Stimulated activated naive CD8-positive, alpha-beta T cell treated with anti-CD3 and anti-CD28 coated beads, Interleukin-15, amount 100 ng/mL, for 72 hours (primary cell): ENCODE data around the gene TREML4.
"Not testable (repeated sequence)": the region's sequence is repeated elsewhere in the genome, so short reads cannot be mapped to it uniquely, and the experiment has no call there.

Source experiments
- ATAC-seq: fragments of 150-1000 bp; cut with Tn5 transposase; 2 replicates; pipeline ENCODE4 v1.10.0; 2021; ENCODE audit warnings: mild to moderate bottlenecking, moderate library complexity
- DNase-seq, 2 donors: peaks; one replicate each; pipeline ENCODE4 v3.0.0; 2021 to 2022
- H3K27ac Mint-ChIP-seq, 2 donors: one replicate each; pipeline ENCODE4 v1.8.0; 2022; ENCODE audit warnings: mild to moderate bottlenecking in 2 of 2, mixed read lengths in 2 of 2, moderate library complexity in 2 of 2
- H3K27me3 Mint-ChIP-seq: one replicate; pipeline ENCODE4 v1.8.0; 2022; ENCODE audit warnings: mixed read lengths
- H3K4me1 Mint-ChIP-seq: one replicate; pipeline ENCODE4 v1.8.0; 2022; ENCODE audit warnings: mild to moderate bottlenecking, mixed read lengths
- H3K4me3 Mint-ChIP-seq, 2 donors: one replicate each; pipeline ENCODE4 v1.8.0; 2022; ENCODE audit warnings: mild to moderate bottlenecking in 2 of 2, mixed read lengths in 2 of 2, moderate library complexity in 1 of 2
- H3K9me3 Mint-ChIP-seq, 2 donors: one replicate each; pipeline ENCODE4 v1.8.0; 2022; ENCODE audit warnings: mixed read lengths in 2 of 2

TREML4 gene, protein sequence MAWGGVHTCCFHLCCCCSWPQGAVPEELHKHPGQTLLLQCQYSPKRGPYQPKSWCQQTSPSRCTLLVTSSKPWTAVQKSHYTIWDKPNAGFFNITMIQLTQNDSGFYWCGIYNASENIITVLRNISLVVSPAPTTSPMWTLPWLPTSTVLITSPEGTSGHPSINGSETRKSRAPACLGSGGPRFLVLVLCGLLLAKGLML

DNA sequence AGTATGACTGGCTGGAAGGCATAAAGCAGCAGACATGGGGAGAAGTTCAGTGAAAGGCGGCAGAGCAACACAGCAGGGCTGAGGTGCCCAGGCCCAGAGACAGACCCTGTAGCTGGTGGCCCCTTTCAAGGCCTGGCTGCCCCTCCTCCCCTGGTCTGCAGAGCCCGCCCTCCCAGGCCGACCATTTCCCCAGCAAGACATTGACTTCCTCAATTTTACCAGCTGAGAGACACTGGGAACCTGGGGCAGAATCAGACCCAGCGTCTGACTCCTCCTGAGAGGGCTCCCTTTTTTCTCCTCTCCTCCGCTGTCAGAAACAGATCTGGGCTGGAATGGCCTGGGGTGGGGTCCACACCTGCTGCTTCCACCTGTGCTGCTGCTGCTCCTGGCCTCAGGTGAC lies at the start of gene TREML4:
Gene TREML4 (plus strand): TSS at position 254 of the 400 bp plus-strand sequence. CDS start 79 bp downstream, at position 333.
- DNase-seq = no peak
- Mint-ChIP-seq H3K4me1 (no peaks in the 10 kb centered on the region), H3K4me3 (no peak within 1 kb of the TSS), H3K27me3 (peaks cover 8% of the 10 kb centered on the region), H3K9me3 (no peaks in the 10 kb centered on the region), H3K27ac (peak within 1 kb of the TSS in 1 of 2 donors; percentile 84)
- no peak for ATAC-seq

DNA sequence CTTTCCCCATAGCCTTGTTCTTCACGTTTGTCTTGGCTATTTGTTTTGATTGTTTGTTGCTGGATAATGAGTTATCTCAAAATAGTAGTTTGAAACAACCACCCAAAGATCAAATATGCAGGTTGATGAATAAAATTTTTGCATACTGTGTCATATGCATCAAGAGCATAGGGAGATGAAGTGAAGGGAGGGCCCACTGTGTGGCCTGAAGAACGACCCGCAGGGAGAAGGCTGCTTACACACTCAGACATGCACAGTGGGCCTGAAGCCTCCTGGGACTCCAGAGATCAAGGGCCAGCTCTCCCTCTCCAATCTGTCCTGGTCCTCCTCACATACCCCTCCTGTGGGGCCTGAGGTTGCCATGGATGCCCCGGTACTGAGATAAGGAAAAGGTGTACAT lies 49.0 kb upstream of the TREML4 start:
- no peak for ATAC-seq
- H3K9me3 Mint-ChIP-seq = no peaks in the 10 kb centered on the region
- DNase-seq = no peak
- H3K27ac Mint-ChIP-seq = no peak overlapping the region
- H3K4me3 Mint-ChIP-seq = no peak overlapping the region
- peaks cover 15% of the 10 kb centered on the region for H3K4me1 Mint-ChIP-seq
- H3K27me3 Mint-ChIP-seq = no peaks in the 10 kb centered on the region

DNA sequence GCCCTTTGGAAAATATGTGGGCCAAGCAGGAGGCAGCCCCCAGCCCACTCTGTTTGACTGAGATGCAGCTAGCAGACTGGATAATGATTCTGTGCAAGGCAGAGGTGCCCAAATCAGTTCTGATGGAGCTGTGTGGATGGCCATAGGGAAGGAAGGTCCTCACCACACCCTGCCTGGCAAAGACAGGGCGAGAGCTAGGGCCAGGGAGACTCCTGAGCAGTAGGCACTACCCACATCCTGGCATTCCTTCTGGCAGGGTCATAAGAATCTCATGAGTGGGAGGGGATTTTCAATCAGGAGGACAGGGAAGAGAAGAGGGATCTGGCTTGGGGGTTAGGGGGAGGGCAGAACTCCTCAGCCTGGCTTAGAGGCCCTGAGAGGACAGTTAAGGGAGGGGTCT lies 46.6 kb upstream of the TREML4 start:
- Mint-ChIP-seq H3K27me3 (no peaks in the 10 kb centered on the region), H3K27ac (no peak overlapping the region), H3K4me3 (no peak overlapping the region), H3K4me1 (peaks cover 31% of the 10 kb centered on the region), H3K9me3 (no peaks in the 10 kb centered on the region)
- DNase-seq (no peak), ATAC-seq (no peak)

DNA sequence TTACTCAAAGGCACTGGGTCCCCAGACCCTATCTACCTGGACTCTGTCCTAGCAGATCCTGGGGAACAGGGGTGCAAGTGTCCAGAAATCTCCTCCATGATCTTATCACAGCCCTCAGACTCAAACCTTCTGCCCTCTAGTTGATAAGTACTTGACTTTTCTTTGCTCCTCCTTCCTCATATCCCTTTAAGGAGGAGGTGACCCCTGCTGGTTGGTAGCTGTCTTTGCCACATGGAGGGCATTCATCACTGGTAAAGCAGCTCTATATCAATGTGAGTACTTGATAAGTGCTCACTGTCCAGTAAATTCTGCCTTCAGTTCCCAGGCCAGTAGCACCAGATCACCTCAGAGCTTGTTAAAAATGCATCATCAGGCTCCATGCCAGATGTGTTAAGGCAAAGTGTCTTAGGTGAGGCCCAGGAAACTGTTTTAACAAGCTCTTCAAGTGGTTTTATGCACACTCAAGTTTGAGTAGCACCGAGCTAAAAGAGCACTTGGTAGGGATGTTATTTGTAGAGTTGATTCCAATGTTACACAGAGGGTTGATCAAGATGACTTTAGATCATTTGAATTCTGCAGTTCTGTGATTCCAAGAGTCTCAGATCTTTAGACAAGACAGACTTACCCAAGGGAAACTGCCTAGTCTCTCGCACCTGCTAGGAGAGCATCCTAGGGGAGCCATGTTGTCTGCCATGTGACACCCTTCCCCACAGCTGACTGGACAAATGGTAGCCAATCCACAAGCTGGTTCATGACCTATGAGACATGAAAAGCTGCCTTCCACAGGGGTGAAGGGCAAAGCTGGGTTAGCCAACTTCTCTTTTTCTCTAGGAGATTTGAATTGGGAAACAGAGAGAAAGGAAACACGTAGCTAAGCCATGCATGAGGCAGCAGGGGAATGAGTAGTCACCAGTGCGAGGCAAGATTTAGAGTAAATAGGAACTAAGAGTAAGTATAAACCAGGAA lies 45.8 kb upstream of the TREML4 start:
- Mint-ChIP-seq H3K27ac (no peak overlapping the region), H3K4me3 (no peak overlapping the region), H3K27me3 (no peaks in the 10 kb centered on the region), H3K9me3 (no peaks in the 10 kb centered on the region), H3K4me1 (peaks cover 32% of the 10 kb centered on the region)
- ATAC-seq (peak; percentile 95), DNase-seq (peak; percentile 45 to 59)

DNA sequence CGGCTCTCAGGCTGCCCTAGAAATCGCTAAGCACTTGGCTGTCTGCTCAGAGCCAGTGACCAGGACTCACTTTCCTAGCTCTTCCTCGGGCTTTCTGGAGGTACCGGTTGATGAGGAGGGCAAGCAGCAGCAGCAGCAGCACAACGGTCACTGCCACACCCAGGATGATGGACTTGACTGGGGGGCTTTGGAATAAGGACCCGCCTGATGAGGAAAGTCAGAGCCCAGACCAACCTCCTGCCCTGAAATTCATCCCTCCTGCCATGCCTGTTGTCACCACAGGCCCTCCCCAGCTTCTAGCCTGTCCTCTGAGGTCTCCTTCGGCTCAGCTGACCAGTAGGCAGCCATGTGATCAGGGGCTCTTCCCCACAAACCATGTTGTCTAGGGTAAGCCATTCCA lies 43.4 kb upstream of the TREML4 start:
- ATAC-seq (no peak), DNase-seq (no peak)
- Mint-ChIP-seq H3K4me1 (peaks cover 38% of the 10 kb centered on the region), H3K27ac (no peak overlapping the region), H3K4me3 (no peak overlapping the region), H3K9me3 (peaks cover 5 to 6% of the 10 kb centered on the region in 2 donors), H3K27me3 (no peaks in the 10 kb centered on the region)

DNA sequence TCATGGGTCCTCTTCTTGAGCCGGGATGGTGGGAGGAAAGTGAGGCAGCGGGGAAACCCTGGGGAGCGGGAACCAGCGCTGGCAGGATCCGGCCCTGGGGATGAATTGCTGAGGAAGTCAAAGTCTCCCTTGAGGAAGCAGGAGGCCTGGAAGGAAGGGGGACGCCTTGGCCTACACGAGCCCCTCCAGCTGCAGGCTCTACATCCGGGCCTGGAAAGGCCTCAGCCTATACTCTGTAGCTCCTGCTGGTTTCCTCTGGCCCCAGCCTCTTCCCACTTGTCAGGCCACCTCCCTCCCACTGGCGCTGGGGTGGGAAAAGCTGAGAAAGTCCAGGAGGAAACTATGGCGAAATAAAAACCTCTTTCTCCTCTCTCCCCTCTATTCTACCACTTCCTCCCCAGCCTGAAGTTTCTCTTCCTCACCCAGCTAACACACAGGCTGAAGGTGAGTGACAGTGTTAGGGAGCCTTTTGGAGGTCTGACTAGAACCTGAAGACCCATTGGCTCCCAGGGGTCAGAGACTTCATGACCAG lies 42.1 kb upstream of the TREML4 start:
- Mint-ChIP-seq H3K4me1 (peaks cover 38% of the 10 kb centered on the region), H3K27ac (peak overlapping the region; percentile 29 to 36), H3K9me3 (peaks cover 5 to 12% of the 10 kb centered on the region in 2 donors), H3K27me3 (no peaks in the 10 kb centered on the region), H3K4me3 (no peak overlapping the region)
- DNase-seq (no peak), ATAC-seq (no peak)

DNA sequence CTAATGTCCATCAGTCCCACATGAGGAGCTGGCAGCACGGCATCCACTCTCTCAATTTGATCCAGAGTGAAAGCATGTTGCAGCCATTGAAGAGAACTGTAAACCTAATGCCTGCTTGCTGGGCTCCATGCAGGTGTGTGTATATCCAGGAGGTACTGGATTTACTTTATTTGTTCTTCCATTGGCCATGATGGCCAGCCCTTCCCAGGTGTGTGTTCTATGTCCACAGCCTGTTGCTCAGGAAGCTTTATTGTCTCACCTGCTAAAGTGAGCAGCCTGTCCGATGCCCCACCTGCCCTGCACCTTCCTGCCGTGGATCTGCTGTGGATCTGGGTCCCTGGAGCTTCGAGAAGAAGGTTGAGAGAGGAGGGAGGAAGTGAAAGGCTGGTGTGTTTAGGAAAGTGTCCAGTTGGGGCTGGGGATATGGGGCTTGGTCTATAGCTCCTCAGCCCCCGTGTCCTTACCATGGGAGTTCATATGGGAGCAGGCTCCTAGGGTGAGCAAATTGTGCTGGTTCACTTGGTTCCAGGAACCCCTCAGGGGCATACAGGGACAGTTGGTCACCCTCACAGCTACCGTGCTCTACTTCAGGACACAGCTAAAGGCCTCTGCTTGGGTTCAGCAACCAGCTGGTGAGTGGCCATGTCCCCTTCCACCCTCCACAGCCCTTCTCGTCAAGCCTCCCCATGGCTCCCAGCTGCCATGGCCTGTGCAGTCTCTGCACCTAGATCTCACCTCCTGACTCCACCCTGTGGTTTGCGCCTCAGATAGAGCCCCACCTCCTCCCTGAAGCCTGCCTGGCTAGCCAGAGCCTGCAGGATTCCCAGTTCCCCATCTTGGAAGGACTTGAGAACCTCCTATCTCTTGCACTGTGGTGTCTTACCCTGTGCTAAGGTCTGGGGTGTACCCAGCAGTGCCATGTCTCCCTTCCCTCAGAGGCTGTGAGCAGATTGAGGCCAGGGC lies 39.9 kb upstream of the TREML4 start:
- no peak for DNase-seq
- Mint-ChIP-seq H3K4me1 (peaks cover 37% of the 10 kb centered on the region), H3K27me3 (no peaks in the 10 kb centered on the region), H3K9me3 (peaks cover 5 to 12% of the 10 kb centered on the region in 2 donors), H3K27ac (no peak overlapping the region), H3K4me3 (no peak overlapping the region)
- no peak for ATAC-seq

DNA sequence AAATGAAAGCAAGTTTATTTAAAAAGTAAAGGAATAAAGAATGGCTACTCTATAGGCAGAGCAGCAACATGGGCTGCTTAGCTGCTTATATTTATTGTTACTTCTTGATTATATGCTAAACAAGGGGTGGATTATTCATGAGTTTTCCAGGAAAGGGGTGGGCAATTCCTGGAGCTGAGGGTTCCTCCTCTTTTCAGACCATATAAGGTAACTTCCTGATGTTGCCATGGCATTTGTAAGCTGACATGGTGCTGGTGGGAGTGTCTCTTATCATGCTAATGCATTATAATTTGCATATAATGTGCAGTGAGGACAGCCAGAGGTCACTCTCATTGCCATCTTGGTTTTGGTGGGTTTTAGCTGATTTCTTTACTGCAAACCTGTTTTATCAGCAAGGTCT lies 39.1 kb upstream of the TREML4 start:
- not testable (repeated sequence) for H3K27ac Mint-ChIP-seq, H3K4me3 Mint-ChIP-seq, H3K27me3 Mint-ChIP-seq, DNase-seq, ATAC-seq
- H3K9me3 Mint-ChIP-seq = peaks cover 5 to 12% of the 10 kb centered on the region in 2 donors
- peaks cover 44% of the 10 kb centered on the region for H3K4me1 Mint-ChIP-seq

DNA sequence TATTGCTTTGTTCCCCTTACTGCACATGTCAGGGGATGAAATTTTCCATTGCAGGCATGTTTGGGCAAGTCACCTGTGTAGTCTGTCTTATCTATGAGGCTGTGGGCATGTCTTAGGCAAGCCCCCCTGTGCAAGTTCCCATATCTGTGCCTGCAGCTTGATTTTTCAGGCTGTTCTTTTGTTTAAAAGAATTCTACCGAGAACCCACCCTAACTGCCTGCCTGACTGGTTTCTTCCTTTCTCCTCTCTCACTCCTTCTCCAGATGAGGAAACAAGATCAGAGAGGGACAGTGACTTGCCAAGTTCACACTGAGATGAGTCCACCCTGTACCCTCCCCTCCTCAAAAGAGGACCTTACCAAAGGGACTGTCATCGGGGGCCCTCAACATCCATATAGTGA lies 38.2 kb upstream of the TREML4 start:
- DNase-seq = no peak
- H3K27me3 Mint-ChIP-seq = no peaks in the 10 kb centered on the region
- no peak overlapping the region for H3K27ac Mint-ChIP-seq
- peaks cover 5 to 12% of the 10 kb centered on the region in 2 donors for H3K9me3 Mint-ChIP-seq
- H3K4me1 Mint-ChIP-seq = peaks cover 54% of the 10 kb centered on the region
- no peak overlapping the region for H3K4me3 Mint-ChIP-seq
- ATAC-seq = no peak

DNA sequence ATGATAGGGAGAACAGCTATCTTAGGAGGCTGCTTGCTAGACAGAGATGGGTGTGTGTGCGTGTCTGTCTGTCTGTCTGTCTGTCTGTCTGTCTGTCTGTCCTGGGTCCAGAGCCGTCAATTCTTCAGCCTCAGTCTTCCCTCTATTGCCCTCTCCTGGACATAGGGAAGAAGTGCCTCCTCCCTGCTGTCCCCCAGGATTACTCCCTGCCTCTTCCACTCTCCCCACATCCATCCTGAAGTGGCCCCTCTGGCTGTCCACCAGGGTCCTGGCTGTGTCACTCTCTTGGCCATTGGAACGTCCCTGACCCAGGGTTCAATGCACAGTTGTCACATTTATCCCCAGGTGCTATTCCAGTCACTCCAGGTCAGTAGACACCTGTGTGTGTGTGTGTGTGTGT lies 37.4 kb upstream of the TREML4 start:
- Mint-ChIP-seq H3K9me3 (peaks cover 5 to 12% of the 10 kb centered on the region in 2 donors), H3K4me3 (no peak overlapping the region), H3K27ac (no peak overlapping the region), H3K4me1 (peaks cover 54% of the 10 kb centered on the region), H3K27me3 (no peaks in the 10 kb centered on the region)
- no peak for ATAC-seq
- no peak for DNase-seq

DNA sequence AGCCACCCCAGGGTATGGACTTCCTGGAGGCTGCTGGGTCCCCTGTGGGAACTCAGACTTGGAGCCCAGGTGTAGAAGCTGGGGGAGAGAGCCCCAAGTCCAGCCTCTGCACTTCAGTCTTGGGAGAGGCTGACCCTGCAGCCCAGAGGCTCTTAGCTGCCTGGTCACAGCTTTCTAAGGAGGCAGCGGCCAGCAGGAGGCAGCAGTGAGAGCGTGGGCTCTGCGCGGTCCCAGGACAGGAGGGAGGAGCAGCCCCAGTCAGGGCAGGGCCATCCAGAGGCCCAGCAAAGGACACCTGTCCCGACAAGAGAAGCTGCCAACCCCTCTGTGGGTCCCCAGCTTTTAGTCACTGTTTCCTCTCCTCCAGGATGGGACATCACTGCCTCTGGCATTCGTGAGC lies 36.6 kb upstream of the TREML4 start:
- peak in 1 of 2 donors; percentile 35 for DNase-seq

DNA sequence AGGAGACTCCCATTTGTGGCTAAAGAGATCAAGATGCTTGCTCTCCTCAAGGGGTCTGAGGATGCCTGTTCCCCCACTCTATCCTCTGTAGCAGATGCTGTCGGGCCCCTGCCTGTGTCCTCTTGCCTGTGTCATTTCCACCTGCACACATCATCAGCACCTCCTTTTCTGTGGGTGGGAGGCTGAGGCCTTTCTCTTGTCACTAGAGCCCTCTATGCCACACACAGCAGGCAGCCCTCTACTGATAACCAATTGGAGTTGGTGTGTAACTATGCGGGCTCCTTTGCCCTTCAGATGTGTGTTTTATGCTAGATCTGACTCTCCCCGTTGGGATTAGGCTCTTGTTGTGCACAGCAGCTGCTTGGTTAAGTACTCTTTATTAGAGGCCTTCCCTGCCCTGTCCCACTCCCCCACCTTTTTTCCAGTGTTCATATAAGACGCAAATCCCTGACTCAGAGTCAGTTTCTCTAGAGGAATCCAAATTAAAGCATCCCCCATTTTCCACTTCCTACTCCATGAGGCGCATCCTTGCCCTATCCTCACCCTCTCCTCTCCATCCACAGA lies 34.9 kb upstream of the TREML4 start:
- Mint-ChIP-seq H3K4me1 (peaks cover 57% of the 10 kb centered on the region), H3K4me3 (no peak overlapping the region), H3K9me3 (peaks cover 5 to 12% of the 10 kb centered on the region in 2 donors), H3K27ac (peak overlapping the region; percentile 4 to 34), H3K27me3 (no peaks in the 10 kb centered on the region)
- ATAC-seq (peak; percentile 52), DNase-seq (no peak)

More for the DNA sequence above, 36.6 kb upstream of the TREML4 start:
- peak; percentile 52 for ATAC-seq
- Mint-ChIP-seq H3K9me3 (peaks cover 5 to 12% of the 10 kb centered on the region in 2 donors), H3K4me1 (peaks cover 52% of the 10 kb centered on the region), H3K27ac (no peak overlapping the region), H3K27me3 (no peaks in the 10 kb centered on the region), H3K4me3 (no peak overlapping the region)

DNA sequence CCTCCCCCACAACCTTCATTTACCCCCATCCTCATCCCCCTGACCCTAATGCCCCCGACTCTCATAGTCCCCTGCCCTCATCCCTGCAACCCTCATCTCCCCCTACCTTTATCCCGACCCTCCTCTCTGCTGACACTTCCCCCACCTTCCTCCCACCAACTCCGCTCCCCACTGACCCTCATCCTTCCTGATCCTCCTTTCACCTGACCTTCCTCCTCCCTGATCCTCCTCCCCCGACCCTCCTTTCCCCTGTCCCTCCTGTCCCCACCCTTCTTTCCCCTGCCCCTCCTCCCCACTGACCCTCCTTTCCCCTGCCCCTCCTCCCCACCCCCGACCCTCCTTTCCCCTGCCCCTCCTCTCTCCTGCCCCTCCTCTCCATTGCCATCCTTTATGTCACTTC lies 34.3 kb upstream of the TREML4 start:
- H3K9me3 Mint-ChIP-seq = peaks cover 5 to 12% of the 10 kb centered on the region in 2 donors
- peak overlapping the region in 1 of 2 donors; percentile 88 for H3K27ac Mint-ChIP-seq
- no peaks in the 10 kb centered on the region for H3K27me3 Mint-ChIP-seq
- H3K4me1 Mint-ChIP-seq = peaks cover 57% of the 10 kb centered on the region
- H3K4me3 Mint-ChIP-seq = no peak overlapping the region
- ATAC-seq (no peak), DNase-seq (no peak)

DNA sequence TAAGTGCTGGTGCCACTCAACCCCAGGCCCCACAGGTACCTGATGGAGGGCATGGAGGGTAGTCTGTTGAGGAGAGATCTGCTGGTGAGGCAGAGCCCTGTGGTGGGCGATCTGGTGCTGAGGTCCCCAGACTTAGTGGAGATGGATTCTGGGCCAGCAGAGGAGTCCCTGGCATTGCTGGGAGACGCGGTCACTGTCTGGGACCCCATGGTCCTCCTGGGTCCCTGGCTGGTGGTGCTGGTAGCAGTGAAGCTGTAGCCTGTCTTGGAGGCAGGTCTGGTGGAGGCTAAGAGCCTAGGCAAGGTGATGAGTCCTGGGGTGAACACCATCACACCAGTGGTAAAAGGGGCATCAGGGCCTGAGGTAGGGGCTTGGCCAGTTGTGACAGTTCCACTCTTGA lies 33.8 kb upstream of the TREML4 start:
- Mint-ChIP-seq H3K9me3 (peaks cover 3 to 10% of the 10 kb centered on the region in 2 donors), H3K27me3 (no peaks in the 10 kb centered on the region), H3K4me3 (no peak overlapping the region), H3K4me1 (peaks cover 61% of the 10 kb centered on the region), H3K27ac (peak overlapping the region in 1 of 2 donors; percentile 88)
- no peak for DNase-seq
- no peak for ATAC-seq

DNA sequence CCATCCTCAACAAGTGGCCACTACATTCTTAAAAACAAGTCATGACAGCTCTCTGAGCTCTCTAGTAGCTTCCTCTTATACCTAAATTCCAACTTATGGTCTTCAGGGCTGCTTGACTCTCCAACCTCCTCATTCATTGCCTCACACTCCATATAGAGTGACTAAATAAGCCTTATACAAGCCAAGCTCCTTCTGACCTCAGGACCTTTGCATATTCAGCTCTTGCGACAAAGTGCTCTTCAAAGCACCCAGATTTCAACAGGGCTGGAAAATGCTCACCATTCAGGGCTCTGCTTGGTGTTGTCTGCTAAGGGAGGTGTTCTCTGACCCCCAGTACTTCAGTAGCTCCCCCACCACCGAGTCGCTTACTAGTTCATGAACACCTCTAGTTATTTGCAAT lies 30.9 kb upstream of the TREML4 start:
- Mint-ChIP-seq H3K9me3 (no peaks in the 10 kb centered on the region), H3K27me3 (no peaks in the 10 kb centered on the region), H3K4me3 (no peak overlapping the region), H3K27ac (no peak overlapping the region), H3K4me1 (peaks cover 85% of the 10 kb centered on the region)
- ATAC-seq (no peak), DNase-seq (no peak)
